ENCODE data around the gene COL5A1. TPM values are rescaled to one million over a fixed set of nuclear protein-coding genes. Genes with fewer than 3 reads are reported as not detected.

Gene COL5A1
- total RNA-seq, 2 donors from 2014 or later, result 71.1 to 196 TPM

- no peak for DNase-seq (ENCODE audit: low spot score)
- intact Hi-C loops (cut with DNase I), result no loop called here
Observed at GRCh38 chr9:134875371-134875770, 233.8 kb downstream of the COL5A1 start.

- intact Hi-C loops (cut with DNase I), result no loop called here
- no peak for DNase-seq (ENCODE audit: low spot score)
Observed at GRCh38 chr9:134877541-134877940, 235.9 kb downstream of the COL5A1 start.

- intact Hi-C loops (cut with DNase I), result no loop called here
- DNase-seq (ENCODE audit: low spot score), result no peak
Observed at GRCh38 chr9:134879664-134880483, 238.3 kb downstream of the COL5A1 start.

- no peak for DNase-seq (ENCODE audit: low spot score)
- intact Hi-C loops (cut with DNase I), result no loop called here
Observed at GRCh38 chr9:134880484-134881312, 239.1 kb downstream of the COL5A1 start, which contains the start of gene FCN2. Gene FCN2 (plus strand): TSS chr9:134880810. CDS start chr9:134880822, 12 bp downstream.

DNA sequence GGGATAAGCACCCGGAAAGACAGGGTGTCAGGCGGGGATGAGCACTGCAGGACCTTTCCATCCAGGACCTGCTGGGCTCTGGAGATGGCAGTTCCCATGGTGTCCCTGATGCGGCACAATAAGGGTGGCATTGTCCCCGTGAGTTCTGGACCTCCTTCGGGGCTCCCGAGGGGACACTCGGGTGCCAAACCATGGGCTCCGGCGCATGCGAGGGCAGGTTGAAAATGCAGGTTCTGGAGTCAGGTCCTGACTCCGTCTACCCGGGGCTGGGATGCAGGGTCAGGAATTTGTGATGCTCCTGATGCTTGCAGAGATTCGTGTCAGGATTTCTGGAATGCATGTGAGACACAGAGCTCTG is 239.7 kb downstream of the COL5A1 start:
- DNase-seq (ENCODE audit: low spot score), result no peak
- intact Hi-C loops (cut with DNase I), result no loop called here

- intact Hi-C loops (cut with DNase I), result no loop called here
- DNase-seq (ENCODE audit: low spot score), result no peak
Observed at GRCh38 chr9:134882204-134882785, 240.7 kb downstream of the COL5A1 start.

- intact Hi-C loops (cut with DNase I), result no loop called here
- no peak for DNase-seq (ENCODE audit: low spot score)
Observed at GRCh38 chr9:134883040-134883782, 241.6 kb downstream of the COL5A1 start.

DNA sequence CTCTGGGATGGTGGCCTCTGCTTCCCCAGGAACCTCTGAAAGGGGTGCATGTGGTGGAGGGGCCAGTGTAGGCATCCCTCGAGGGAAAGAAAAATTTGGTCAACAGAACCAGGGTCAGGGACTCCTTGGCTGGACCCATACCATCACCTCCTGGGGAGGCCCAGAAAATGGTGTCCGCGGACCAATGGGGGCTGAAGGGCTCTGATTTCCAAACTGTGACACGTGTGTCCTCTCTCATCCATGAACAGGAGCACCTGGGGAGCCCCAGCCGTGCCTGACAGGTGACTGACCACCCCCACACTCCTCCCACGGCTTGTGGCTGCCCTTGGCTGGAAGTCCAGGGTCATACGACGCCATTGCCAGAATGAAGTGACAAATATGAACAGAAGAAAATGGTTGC is 242.9 kb downstream of the COL5A1 start:
- intact Hi-C loops (cut with DNase I), result no loop called here
- DNase-seq (ENCODE audit: low spot score), result no peak

GRCh38 chr9:134885001-134885678 is 243.5 kb downstream of the COL5A1 start:
- intact Hi-C loops (cut with DNase I), result no loop called here
- no peak for DNase-seq (ENCODE audit: low spot score)

GRCh38 chr9:134885679-134886412 is 244.2 kb downstream of the COL5A1 start:
- intact Hi-C loops (cut with DNase I), result no loop called here
- DNase-seq (ENCODE audit: low spot score), result no peak

DNA sequence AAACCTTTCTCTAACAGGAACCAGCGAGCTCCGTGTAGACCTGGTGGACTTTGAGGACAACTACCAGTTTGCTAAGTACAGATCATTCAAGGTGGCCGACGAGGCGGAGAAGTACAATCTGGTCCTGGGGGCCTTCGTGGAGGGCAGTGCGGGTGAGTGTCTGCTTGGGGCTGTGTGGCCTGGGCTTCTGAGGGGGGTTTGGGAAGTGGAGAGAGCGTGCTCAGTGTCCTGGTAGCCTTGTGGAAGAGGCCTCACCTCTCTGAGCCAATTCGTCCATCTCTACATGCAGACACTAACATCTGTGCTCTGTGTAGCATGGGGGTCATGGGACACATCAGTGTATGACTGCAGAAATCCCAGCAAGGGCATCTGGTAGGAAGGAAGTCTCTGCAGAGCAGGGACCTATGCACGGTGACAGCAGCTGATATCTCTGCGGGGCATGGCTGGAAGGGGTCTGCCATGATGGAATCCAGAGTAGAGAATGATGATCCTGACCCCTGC is 244.9 kb downstream of the COL5A1 start:
- no peak for DNase-seq (ENCODE audit: low spot score)
- intact Hi-C loops (cut with DNase I), result no loop called here

GRCh38 chr9:134887219-134887618 is 245.6 kb downstream of the COL5A1 start:
- no peak for DNase-seq (ENCODE audit: low spot score)
- intact Hi-C loops (cut with DNase I), result no loop called here

- DNase-seq (ENCODE audit: low spot score), result no peak
- intact Hi-C loops (cut with DNase I), result no loop called here
Observed at GRCh38 chr9:134887686-134888602, 246.3 kb downstream of the COL5A1 start.

- intact Hi-C loops (cut with DNase I), result no loop called here
- DNase-seq (ENCODE audit: low spot score), result no peak
Observed at GRCh38 chr9:134888603-134889190, 247.1 kb downstream of the COL5A1 start.

GRCh38 chr9:134889386-134890154 is 248.0 kb downstream of the COL5A1 start:
- DNase-seq (ENCODE audit: low spot score), result no peak

GRCh38 chr9:134890155-134890495 is 248.5 kb downstream of the COL5A1 start:
- no peak for DNase-seq (ENCODE audit: low spot score)
- intact Hi-C loops (cut with DNase I), result no loop called here

More at GRCh38 chr9:134889386-134890154, 248.0 kb downstream of the COL5A1 start:
- intact Hi-C loops (cut with DNase I), result no loop called here
